Body of pancreas (tissue), 4 donors: ENCODE results near the gene C17orf78.

ENCODE experiments used
- CTCF ChIP-seq, 7 experiments: fragments of 450-650 bp in 4 of 7; fragments of 200-600 bp in 3 of 7; sonication (generic) in 3 of 7; IDR thresholded peaks; one replicate each; pipeline ENCODE4 v1.5.1; 2016 to 2019; ENCODE audit warnings: antibody characterized with exemption in 7 of 7
- POLR2A ChIP-seq, 3 donors: fragments of 450-650 bp; IDR thresholded peaks; one replicate each; pipeline ENCODE4 v1.6.1; 2016; ENCODE audit warnings: antibody characterized with exemption in 3 of 3, mild to moderate bottlenecking in 2 of 3

- TF ChIP-seq CTCF (IDR thresholded peaks at IDR 0.05) = no peak
- peak in 1 of 3 donors; percentile 39 for TF ChIP-seq POLR2A (IDR thresholded peaks at IDR 0.05)
These were observed 17.5 kb upstream of the C17orf78 start for GRCh38 chr17:37358098-37358829.
